B cell (primary cell): ENCODE data around the gene SEC16B. TPM values are rescaled to one million over a fixed set of nuclear protein-coding genes. Genes with fewer than 3 reads are reported as not detected.

ENCODE experiments used
- ATAC-seq: fragments of 200-7000 bp; cut with Tn5 transposase; one replicate; pipeline ENCODE4 v1.10.0; 2021; ENCODE audit warnings: low read depth, mild to moderate bottlenecking, moderate number of reproducible peaks, moderate library complexity
- CTCF ChIA-PET: fragments of 350-600 bp; sonication (Branson Sonifier 250); formaldehyde crosslinking; loops from one replicate; lab custom pipeline; 2021; ENCODE audit warnings: antibody characterized with exemption, inconsistent platforms; lab: Charles Lee
- POLR2A ChIA-PET: fragments of 350-600 bp; sonication (Branson Sonifier 250); formaldehyde crosslinking; loops from one replicate; lab custom pipeline; 2021; ENCODE audit warnings: antibody characterized with exemption; lab: Charles Lee
- DNase-seq: peaks from one replicate; pipeline ENCODE4 v3.0.0; 2013
- H2AFZ ChIP-seq: 2 replicates; pipeline ENCODE4 v1.6.1; 2012; ENCODE audit warnings: mild to moderate bottlenecking, low read depth, low read length; ENCODE audit not compliant: insufficient read depth, poor library complexity, severe bottlenecking
- H3K27ac ChIP-seq, 2 donors: 1 replicate in 1 of 2; 2 replicates in 1 of 2; pipeline ENCODE4 v1.5.1; 2012 to 2013; ENCODE audit warnings: low read length in 2 of 2, mild to moderate bottlenecking in 2 of 2, moderate library complexity in 1 of 2
- H3K27me3 ChIP-seq, 4 experiments: fragments of 200-600 bp in 1 of 4; sonication (generic) in 1 of 4; replicated peaks in 1 of 4; 1 replicate in 2 of 4; 2 replicates in 2 of 4; pipeline versions ENCODE4 v1.6.1 to v1.7.0; 2013 to 2016; ENCODE audit warnings: low read length in 3 of 4, mild to moderate bottlenecking in 2 of 4, mixed read lengths in 1 of 4, moderate library complexity in 1 of 4; ENCODE audit not compliant: insufficient read depth in 4 of 4, control insufficient read depth in 3 of 4; ENCODE audit errors: control extremely low read depth in 1 of 4
- H3K36me3 ChIP-seq, 2 experiments: replicated peaks in 1 of 2; 1 replicate in 1 of 2; 2 replicates in 1 of 2; pipeline versions ENCODE4 v1.6.1 to v1.7.1; 2013; ENCODE audit warnings: low read length in 1 of 2; ENCODE audit not compliant: insufficient read depth in 2 of 2, control insufficient read depth in 1 of 2; ENCODE audit errors: control extremely low read depth in 1 of 2, extremely low read depth in 1 of 2
- H3K4me1 ChIP-seq, 2 donors: fragments of 200-600 bp in 1 of 2; sonication (generic) in 1 of 2; 1 replicate in 1 of 2; 2 replicates in 1 of 2; pipeline versions ENCODE4 v1.5.1 to v1.6.1; 2013 to 2017; ENCODE audit warnings: low read length in 2 of 2; ENCODE audit not compliant: control insufficient read depth in 2 of 2, insufficient read depth in 2 of 2
- H3K4me2 ChIP-seq: replicated peaks from 2 replicates; pipeline ENCODE3; 2012; ENCODE audit warnings: mild to moderate bottlenecking, low read depth, low read length; ENCODE audit not compliant: poor library complexity, severe bottlenecking
- H3K4me3 ChIP-seq, 5 experiments: fragments of 200-600 bp in 1 of 5; sonication (generic) in 1 of 5; 1 replicate in 3 of 5; 2 replicates in 2 of 5; pipeline versions ENCODE4 v1.5.1 to v1.7.0; 2011 to 2016; ENCODE audit warnings: low read length in 4 of 5, mild to moderate bottlenecking in 4 of 5, low read depth in 2 of 5, control low read depth in 1 of 5, moderate library complexity in 1 of 5; ENCODE audit not compliant: insufficient read depth in 1 of 5; ENCODE audit errors: control extremely low read depth in 1 of 5, extremely low read depth in 1 of 5
- H3K79me2 ChIP-seq: fragments of 200-600 bp; sonication (generic); one replicate; pipeline ENCODE4 v1.6.0; 2016; ENCODE audit warnings: low read length; ENCODE audit not compliant: control insufficient read depth, insufficient read depth
- H3K9ac ChIP-seq: fragments of 200-600 bp; sonication (generic); 2 replicates; pipeline ENCODE4 v1.6.1; 2017; ENCODE audit warnings: mild to moderate bottlenecking, low read length, moderate library complexity
- H3K9me3 ChIP-seq, 3 donors: one replicate each; pipeline versions ENCODE4 v1.6.1 to v1.7.1; 2013; ENCODE audit warnings: low read length in 2 of 3; ENCODE audit not compliant: control insufficient read depth in 2 of 3, insufficient read depth in 1 of 3; ENCODE audit errors: control extremely low read depth in 1 of 3
- H4K20me1 ChIP-seq: 2 replicates; pipeline ENCODE4 v1.6.0; 2012; ENCODE audit warnings: mild to moderate bottlenecking, low read length; ENCODE audit not compliant: insufficient read depth, control insufficient read depth, poor library complexity, severe bottlenecking
- H3K27ac Mint-ChIP-seq: one replicate; pipeline ENCODE4 v1.8.0; 2021; ENCODE audit warnings: mixed read lengths
- H3K27me3 Mint-ChIP-seq: one replicate; pipeline ENCODE4 v1.8.0; 2021; ENCODE audit warnings: mixed read lengths
- H3K4me1 Mint-ChIP-seq: one replicate; pipeline ENCODE4 v1.8.0; 2021; ENCODE audit warnings: mixed read lengths
- H3K4me3 Mint-ChIP-seq: one replicate; pipeline ENCODE4 v1.8.0; 2021; ENCODE audit warnings: mixed read lengths
- H3K9me3 Mint-ChIP-seq: one replicate; pipeline ENCODE4 v1.8.0; 2022; ENCODE audit warnings: mixed read lengths; ENCODE audit not compliant: insufficient read depth
- EZH2 ChIP-seq: IDR thresholded peaks from 2 replicates; pipeline ENCODE4 v1.6.1; 2012; ENCODE audit warnings: borderline replicate concordance, low read depth, mild to moderate bottlenecking, moderate library complexity, low read length; ENCODE audit not compliant: insufficient read depth, poor library complexity, severe bottlenecking
- WGBS: methylation state at CpG from one replicate; pipeline ENCODE4 v1.1.5; 2013; ENCODE audit warnings: missing lambda C conversion rate; ENCODE audit not compliant: insufficient coverage; 5-methylcytosine and 5-hydroxymethylcytosine counted together
- intact Hi-C: fragments of 100-400 bp; cut with micrococcal nuclease; formaldehyde crosslinking; loops from one replicate; pipeline ENCODE4 v1.10.0; 2022
- polyA plus RNA-seq: library from polyadenylated mRNA; depleted of rRNA; stranded (reverse); fragments of >200 nt; gene quantifications from 2 replicates; pipeline ENCODE4 v1.2.3, GENCODE V29; 2012
- total RNA-seq, 2 donors: library from RNA; stranded (reverse); fragments of 120-200 nt in 1 of 2; gene quantifications; 1 replicate in 1 of 2; 2 replicates in 1 of 2; pipeline versions ENCODE4 v1.2.3 to v1.2.4, GENCODE V29; 2013 to 2022
- TF ChIP-seq, protein P1 (sequence below): fragments of 200-600 bp; IDR thresholded peaks from one replicate; pipeline ENCODE4 v1.8.0; 2022; ENCODE audit warnings: antibody characterized with exemption, mild to moderate bottlenecking

Gene SEC16B
- total and polyA plus RNA-seq, 2 donors (not counting 1 experiment from before 2014, with no cell fraction given): 0.03 to 0.10 TPM

DNA sequence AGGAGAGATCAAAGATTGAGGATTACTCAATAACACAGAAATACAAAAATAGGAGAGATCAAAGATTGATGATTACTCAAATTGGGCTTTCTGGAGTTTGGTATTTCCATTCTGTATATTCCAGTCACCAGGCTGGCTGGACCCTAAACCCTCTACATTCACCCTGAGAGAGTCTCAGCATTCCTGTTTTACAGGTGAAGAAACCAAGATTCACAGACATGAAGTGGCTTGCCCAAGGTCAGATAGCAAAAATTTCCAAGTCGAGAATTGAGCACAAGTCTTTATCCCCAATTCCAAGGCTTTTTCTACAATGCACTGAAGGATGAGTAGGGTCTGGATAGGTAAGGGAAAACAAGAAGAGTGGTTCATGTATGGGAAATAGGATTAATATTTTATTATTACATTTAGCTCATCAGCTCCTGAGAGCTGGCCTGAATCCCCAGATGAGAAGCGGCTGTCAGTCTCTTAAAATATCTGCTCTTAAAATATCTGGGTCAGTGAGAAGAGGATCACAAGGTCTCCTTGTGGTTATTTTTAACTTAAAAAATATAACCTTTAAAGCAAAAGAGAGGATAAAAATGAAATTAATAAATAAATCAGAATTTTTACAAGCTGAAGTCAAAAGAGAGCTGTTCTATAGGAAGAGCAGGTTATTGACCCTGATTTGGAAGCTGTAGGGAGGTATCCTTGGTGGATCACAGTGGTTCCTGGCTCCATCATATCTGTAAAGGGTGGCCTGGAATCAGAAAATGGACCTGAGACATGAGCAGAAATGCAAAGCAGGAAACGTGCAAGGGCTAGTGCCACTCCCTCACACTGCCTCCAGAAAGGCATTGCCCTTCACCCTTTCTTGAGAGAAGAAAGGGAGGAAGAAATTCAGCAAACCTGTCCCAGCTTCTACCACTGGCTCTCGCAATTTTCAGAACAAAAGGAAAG is 29.1 kb upstream of the SEC16B start:
- no peak overlapping the region for H3K9ac ChIP-seq
- DNase-seq: no peak
- intact Hi-C loops: no loop called here
- no peak overlapping the region for H2AFZ ChIP-seq
- ChIA-PET CTCF (no interaction called here), POLR2A (no interaction called here)
- H3K4me2 ChIP-seq: no peak overlapping the region
- no peaks in the 10 kb centered on the region for H4K20me1 ChIP-seq
- no peak for TF ChIP-seq EZH2
- TF ChIP-seq, protein P1, sequence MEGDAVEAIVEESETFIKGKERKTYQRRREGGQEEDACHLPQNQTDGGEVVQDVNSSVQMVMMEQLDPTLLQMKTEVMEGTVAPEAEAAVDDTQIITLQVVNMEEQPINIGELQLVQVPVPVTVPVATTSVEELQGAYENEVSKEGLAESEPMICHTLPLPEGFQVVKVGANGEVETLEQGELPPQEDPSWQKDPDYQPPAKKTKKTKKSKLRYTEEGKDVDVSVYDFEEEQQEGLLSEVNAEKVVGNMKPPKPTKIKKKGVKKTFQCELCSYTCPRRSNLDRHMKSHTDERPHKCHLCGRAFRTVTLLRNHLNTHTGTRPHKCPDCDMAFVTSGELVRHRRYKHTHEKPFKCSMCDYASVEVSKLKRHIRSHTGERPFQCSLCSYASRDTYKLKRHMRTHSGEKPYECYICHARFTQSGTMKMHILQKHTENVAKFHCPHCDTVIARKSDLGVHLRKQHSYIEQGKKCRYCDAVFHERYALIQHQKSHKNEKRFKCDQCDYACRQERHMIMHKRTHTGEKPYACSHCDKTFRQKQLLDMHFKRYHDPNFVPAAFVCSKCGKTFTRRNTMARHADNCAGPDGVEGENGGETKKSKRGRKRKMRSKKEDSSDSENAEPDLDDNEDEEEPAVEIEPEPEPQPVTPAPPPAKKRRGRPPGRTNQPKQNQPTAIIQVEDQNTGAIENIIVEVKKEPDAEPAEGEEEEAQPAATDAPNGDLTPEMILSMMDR: no peak
- no peaks in the 10 kb centered on the region for H3K36me3 ChIP-seq
- H3K9me3 Mint-ChIP-seq: no peaks in the 10 kb centered on the region
- no peaks in the 10 kb centered on the region for H3K4me1 Mint-ChIP-seq
- 80% methylated on average over 1 of the region's 4 CpGs for WGBS
- no peak overlapping the region for H3K4me3 Mint-ChIP-seq
- H3K4me3 ChIP-seq: no peak overlapping the region
- H3K27ac Mint-ChIP-seq: no peak overlapping the region
- no peak overlapping the region for H3K27ac ChIP-seq
- H3K9me3 ChIP-seq: peaks cover 0 to under 1% (median 0%) of the 10 kb centered on the region in 3 donors
- peaks cover 18% of the 10 kb centered on the region for H3K27me3 Mint-ChIP-seq
- ATAC-seq: no peak
- no peaks in the 10 kb centered on the region for H3K27me3 ChIP-seq
- no peaks in the 10 kb centered on the region for H3K79me2 ChIP-seq
- H3K4me1 ChIP-seq: no peaks in the 10 kb centered on the region

- ChIA-PET POLR2A (no interaction called here), CTCF (no interaction called here)
- intact Hi-C loops: no loop called here
- Histone ChIP-seq H4K20me1 (no peaks in the 10 kb centered on the region), H3K36me3 (no peaks in the 10 kb centered on the region), H3K4me2 (no peak overlapping the region), H3K27ac (no peak overlapping the region), H3K79me2 (no peaks in the 10 kb centered on the region), H3K27me3 (no peaks in the 10 kb centered on the region), H3K4me1 (no peaks in the 10 kb centered on the region), H3K9ac (no peak overlapping the region), H2AFZ (no peak overlapping the region), H3K9me3 (peaks cover 0 to 7% (median 0%) of the 10 kb centered on the region in 3 donors), H3K4me3 (no peak overlapping the region)
- peaks cover 5% of the 10 kb centered on the region for H3K27me3 Mint-ChIP-seq
- no peak for DNase-seq
- H3K9me3 Mint-ChIP-seq: no peaks in the 10 kb centered on the region
- TF ChIP-seq EZH2: no peak
- TF ChIP-seq, protein P1: no peak
- no peak overlapping the region for H3K4me3 Mint-ChIP-seq
- no peak for ATAC-seq
- H3K4me1 Mint-ChIP-seq: no peaks in the 10 kb centered on the region
- WGBS: 100% methylated on average over 4 of the region's 5 CpGs
- no peak overlapping the region for H3K27ac Mint-ChIP-seq
These were observed 27.1 kb upstream of the SEC16B start for GRCh38 chr1:177996957-177997356.
